Measurements from ENCODE around the gene SAP30.

SAP30 gene

DNA sequence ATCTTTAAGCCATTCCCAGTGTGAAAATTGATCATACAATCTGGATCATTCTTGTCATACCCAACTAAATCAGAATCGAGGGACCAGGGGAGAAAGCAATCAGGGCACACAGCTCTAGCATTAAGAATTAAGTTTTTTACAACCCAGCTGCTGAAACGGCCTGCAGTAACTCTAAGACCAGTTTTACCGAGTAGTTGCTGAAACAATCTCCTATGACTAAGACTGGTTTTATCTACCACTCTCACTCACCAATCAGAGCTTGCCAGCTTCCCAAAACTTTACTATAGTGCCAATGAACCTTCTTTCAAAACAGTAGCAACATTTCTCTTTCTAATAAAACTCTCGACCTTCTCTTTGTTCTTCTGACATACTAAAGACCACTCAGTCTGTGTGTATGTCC is 2.8 kb upstream of the SAP30 start:
- DNase-seq: no peak

DNA sequence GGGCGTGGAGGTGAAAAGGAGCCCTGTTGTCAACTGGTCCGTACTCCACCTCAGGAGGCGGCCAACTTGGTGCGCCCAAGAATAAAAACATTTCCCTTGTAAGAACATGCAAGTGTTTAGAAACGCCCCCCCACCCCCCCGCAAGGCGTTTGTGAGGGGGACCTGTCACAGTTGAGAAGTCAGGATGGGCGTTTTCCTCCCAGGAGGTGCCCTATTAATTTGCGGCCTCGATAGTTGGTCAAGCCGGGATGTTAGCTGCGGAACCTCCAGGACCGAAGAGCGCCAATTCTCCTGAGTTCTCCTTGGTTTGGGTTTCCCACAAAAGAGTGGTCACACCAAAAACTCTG is 651 bp upstream of the SAP30 start:
- DNase-seq: peak; percentile 56

- DNase-seq: peak; percentile 31
Observed at GRCh38 chr4:173371292-173372192, 788 bp downstream of the SAP30 start.

GRCh38 chr4:173374588-173374987 is 3.8 kb downstream of the SAP30 start:
- DNase-seq: no peak

- no peak for DNase-seq
Observed at GRCh38 chr4:173379929-173380328, 9.2 kb downstream of the SAP30 start.

- no peak for DNase-seq
Observed at GRCh38 chr4:173380987-173381386, 10.2 kb downstream of the SAP30 start.

GRCh38 chr4:173381610-173382009 is 10.9 kb downstream of the SAP30 start:
- no peak for DNase-seq

DNA sequence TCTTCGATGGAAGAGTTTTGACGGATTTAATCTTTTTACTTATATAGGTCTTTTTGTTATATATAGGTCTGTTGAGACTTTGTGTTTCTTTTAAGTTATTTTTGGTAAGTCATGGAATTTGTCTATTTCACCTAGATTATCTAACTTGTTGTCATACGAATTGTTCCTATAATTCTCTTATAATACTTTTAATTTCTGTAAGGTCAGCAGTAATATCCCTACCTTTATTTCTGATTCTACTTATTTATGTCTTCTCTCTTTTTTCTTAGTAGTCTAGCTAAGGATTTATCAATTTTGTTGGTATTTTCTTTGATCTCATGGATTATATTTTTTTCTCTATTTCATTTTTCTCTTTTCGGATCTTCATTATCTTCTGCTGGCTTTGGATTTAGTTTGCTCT is 11.6 kb downstream of the SAP30 start:
- no peak for DNase-seq

- DNase-seq: no peak
Observed at GRCh38 chr4:173386751-173387150, 16.0 kb downstream of the SAP30 start.

DNA sequence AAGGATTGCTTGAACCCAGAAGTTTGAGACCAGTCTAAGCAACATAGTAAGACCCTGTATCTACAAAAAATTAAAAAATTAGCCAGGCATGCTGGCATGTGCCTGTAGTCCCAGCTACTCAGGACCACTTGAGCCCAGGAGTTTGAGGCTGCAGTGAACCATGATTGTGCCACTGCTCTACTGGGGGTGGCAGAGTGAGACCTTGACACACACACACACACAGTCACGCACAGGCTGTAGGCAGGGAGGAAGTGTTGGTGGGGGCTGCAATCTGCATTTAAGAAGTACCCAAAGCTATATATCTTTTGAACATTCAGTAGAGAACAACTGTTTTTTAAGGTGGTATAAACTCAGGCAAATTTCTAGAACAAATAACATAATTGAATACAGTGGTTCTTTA is 20.9 kb downstream of the SAP30 start:
- no peak for DNase-seq

- no peak for DNase-seq
Observed at GRCh38 chr4:173397604-173398003, 26.9 kb downstream of the SAP30 start.

- no peak for DNase-seq
Observed at GRCh38 chr4:173398220-173398619, 27.5 kb downstream of the SAP30 start.

GRCh38 chr4:173398779-173399415 is 28.1 kb downstream of the SAP30 start, which contains the start of gene SCRG1:
Gene SCRG1, minus strand, starts transcription at chr4:173399116. Its CDS starts 7,702 bp downstream, at chr4:173391414.
- no peak for DNase-seq

- DNase-seq: no peak
Observed at GRCh38 chr4:173401063-173401462, 30.3 kb downstream of the SAP30 start.

GRCh38 chr4:173403051-173403450 is 32.3 kb downstream of the SAP30 start:
- no peak for DNase-seq

GRCh38 chr4:173404296-173404865 is 33.6 kb downstream of the SAP30 start:
- DNase-seq: no peak

DNA sequence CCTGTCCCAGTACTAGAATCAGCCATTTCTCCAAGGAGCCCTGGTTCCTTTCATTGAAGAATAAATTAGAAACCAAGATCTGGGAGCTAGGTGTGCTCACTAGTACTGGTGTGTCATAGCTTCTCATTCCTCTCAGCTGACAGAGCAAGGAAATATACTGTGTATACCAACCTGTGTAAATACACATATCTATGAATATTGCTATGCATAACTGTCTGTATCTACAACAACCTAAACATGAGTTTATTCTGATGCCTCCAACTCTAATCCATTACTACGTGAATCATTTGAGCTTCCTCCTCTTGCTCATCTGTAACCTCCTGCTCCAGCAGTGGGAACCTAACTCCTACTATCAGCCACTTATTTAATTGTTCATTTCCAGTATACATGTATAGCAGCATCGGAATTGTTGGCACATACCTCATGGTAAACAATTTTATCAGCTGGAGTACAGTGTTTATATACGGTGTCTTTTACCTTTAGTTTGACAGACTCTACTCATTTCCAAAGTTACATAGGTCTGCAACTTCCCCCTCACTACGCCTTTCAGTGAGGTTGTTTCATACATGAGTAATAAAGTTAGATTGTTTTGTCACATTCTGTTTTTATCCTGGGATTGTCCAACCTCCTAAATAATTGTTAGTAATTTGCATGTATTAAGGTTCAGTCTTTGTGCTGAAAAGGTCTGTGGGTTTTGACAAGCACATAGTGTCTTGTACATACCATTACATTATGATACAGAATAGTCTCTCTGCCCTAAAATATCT is 35.3 kb downstream of the SAP30 start:
- DNase-seq: no peak

- no peak for DNase-seq
Observed at GRCh38 chr4:173410079-173410478, 39.3 kb downstream of the SAP30 start.

GRCh38 chr4:173411106-173411693 is 40.4 kb downstream of the SAP30 start:
- no peak for DNase-seq

DNA sequence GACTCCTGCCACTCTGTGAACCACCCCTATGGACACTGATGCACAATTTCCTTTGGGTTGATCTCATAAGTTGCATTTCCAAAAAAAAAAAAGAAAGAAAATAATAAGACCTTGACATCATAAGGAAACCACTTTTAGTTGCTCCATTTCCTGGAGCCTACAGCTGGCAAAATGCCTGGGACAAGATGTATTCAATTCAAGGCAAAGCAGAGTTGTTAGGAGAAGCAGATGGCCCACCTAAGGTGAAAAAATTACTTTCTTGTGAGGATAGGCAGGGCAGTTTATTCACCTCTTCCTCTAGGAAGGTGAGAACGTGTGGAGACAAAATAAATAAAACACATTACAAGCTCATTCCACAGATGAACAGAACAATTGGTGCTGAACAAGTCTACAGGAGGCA is 42.3 kb downstream of the SAP30 start:
- no peak for DNase-seq

GRCh38 chr4:173414456-173414855 is 43.7 kb downstream of the SAP30 start:
- no peak for DNase-seq

- DNase-seq: no peak
Observed at GRCh38 chr4:173415092-173415491, 44.3 kb downstream of the SAP30 start.

All from activated CD4-positive, alpha-beta T cell treated with anti-CD3 and anti-CD28 coated beads, Interleukin-2, amount 50 U/mL, for 1 hour (primary cell).